ENCODE results near the gene PPT1.

The PPT1 gene

DNA sequence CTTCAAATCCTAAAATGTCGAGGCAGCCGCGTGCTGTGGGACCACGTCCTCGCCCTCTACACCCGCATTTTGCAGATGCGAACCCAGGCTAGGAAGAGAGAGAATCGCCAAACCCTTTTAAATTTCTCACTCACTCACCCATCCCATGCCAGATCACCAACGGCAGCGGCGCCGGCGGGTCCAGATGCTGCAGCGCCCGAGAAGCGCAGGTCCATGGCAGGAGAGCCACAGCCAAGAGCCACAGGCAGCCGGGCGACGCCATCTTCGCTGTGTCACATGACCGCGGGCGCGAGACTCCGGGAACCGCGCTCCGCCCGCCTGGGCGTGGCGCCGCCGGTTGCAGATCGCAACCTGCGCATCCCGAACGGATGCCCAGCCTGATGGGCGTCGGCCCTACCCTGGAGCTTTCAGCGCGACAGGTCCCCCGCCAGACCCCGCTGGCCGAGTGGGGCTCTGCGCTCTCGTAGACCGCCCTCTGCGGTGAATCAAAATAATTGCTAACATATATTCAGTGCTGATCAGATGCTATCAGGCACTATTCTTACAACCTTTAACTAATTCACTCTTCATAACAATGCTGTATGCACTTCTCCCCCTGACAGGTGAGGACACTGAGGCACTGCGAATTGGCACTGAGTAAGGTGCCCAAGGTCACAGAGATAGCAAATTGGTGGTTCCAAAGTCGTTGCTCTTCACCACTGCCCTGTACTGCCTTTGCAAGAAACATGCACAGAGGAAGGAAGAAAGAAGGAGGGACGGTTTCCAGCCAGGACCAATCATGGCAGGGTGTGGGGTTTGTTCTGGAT lies at the start of gene PPT1:
PPT1 (minus strand) TSS at position 276 of the 806 bp plus-strand sequence; CDS start at position 262, 14 bp downstream.
- in situ Hi-C loops (cut with MboI; ENCODE audit: low sequenced_read_pairs) = no loop called here

DNA sequence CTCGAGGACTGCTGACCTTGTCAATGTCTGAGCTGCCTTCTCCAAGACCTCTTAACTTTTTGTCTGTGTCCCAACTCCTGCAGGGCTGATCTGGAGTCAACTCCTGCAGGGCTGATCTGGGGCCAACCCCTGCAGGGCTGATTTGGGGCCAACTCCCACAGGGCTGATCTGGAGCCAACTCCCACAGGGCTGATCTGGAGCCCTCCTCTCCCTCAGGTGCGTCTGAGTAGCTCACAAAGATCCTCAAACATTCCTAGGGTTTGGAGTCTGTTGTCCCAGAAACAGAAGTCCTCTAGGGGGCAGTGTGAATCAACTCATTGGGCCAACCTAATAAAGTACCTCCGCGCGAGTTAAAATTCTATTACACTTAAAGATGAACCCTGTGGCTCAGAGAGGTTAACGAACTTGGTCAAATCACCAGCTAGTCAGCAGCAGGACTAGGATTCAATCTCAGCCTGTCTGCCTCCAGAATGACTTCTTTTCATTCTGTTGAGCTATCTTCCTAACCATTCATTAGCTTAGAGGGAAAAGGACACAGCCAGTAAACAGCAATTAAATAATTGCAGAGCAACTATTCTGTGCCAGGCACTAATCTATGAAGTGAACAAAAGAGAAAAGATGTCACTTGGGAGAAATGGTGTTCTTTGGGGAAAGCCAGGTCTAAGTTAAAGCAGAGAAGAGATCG lies 47.0 kb upstream of the PPT1 start:
- in situ Hi-C loops (cut with MboI; ENCODE audit: low sequenced_read_pairs) = loop anchor here (25.0 kb wide), 1 partner anchor 268 kb away; no protein-coding TSS in a partner anchor

DNA sequence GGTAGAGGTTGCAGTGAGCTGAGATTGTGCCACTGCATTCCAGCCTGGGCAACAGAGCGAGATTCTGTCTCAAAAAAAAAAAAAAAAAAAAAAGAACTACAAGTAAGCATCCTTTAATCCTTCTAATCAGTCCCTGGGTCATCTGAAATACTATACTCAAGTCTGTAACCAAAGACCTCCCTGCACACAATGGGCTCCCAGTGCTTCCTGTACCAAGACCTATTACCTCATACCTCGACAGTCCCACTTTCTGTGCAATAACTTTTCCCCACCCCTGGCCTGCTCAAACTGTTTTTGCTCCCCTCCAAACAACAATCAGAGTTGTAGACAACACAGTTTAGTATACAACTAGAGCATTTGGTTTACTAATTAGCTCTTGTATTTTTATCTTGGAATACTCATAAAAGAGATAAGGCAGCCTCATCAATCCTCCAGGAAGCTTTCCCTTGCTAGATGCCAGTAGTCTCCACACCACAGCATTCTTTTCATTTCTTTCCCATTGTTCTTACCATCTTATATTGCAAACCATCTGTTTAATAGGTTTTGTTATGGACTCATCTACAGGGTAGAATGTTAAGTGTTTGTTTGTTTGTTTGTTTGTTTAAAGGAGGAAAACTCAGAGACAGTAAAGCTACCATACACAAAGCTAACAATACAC lies 45.0 kb upstream of the PPT1 start:
- in situ Hi-C loops (cut with MboI; ENCODE audit: low sequenced_read_pairs) = loop anchor here (25.0 kb wide), 1 partner anchor 270 kb away; no protein-coding TSS in a partner anchor

DNA sequence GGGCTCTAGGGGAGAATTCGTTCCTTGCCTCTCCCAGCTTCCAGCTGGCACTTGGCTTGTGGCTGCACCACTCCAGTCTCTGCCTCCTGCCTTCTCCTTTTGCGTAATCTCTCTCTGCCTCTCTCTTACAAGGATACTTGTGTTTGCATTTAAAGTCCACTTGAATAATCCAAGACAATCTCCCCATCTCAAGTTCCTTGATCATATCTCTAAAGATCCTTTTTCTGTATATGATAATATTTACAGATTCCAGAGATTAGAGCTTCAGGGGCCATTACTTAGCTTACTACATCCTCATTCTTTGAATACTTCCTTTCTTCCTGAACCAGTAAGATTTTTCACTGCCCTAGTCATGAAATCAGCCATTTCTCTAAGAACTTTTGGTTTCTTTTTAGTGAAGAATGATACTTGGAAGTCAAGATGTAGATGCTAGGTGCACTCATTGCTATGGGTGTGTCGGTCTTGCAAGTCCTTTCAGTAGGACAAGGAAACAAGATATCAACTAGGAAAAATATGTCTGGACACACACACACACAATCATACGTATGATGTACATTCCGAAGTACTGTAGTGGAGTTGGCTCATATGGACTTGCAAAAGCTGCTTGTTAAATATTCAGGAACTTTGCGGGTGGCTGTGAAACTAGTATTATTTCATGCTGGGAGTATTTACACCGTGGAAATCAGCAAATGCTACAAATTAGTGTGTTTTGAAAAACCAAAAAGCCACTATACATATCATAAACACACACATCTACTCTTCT lies 43.3 kb upstream of the PPT1 start:
- in situ Hi-C loops (cut with MboI; ENCODE audit: low sequenced_read_pairs) = loop anchor here (25.0 kb wide), 1 partner anchor 272 kb away; no protein-coding TSS in a partner anchor

DNA sequence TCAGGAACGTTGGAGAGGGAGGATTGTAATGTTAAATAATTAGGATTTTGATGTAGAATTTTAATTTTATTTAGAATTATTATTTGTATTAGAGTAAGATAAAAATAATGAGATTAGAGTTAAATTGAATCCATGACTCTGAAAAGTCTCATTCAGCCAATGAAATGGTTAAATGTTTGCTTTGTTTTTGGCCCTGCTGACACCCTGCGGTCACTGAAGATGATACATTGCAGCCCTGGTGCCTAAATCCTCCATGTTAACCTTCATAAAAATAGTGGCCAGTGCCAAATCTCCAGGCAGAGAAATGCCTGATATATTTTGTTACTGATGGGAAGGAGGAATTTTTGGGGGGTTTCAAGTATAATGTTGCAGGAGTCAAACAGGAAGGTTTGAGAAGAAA lies 36.8 kb upstream of the PPT1 start:
- in situ Hi-C loops (cut with MboI; ENCODE audit: low sequenced_read_pairs) = loop anchor here (25.0 kb wide), 1 partner anchor 278 kb away; no protein-coding TSS in a partner anchor

DNA sequence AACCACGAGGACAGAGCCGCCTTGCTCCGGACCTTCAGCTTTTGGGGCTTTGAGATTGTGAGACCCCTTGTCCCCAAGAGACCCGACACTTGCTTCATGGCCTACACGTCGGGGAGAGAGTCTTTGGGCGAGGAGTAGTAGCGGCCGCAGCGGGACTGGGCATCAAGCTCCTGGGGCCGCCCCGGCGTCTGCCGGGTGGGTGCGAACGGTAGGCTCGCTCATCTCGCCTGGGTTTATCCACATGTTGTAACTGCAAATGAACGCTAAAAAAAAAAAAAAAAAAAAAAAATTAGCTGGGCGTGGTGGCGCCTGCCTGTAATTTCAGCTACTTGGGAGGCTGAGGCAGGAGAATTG lies 36.2 kb upstream of the PPT1 start:
- in situ Hi-C loops (cut with MboI; ENCODE audit: low sequenced_read_pairs) = loop anchor here (25.0 kb wide), 1 partner anchor 279 kb away; no protein-coding TSS in a partner anchor

DNA sequence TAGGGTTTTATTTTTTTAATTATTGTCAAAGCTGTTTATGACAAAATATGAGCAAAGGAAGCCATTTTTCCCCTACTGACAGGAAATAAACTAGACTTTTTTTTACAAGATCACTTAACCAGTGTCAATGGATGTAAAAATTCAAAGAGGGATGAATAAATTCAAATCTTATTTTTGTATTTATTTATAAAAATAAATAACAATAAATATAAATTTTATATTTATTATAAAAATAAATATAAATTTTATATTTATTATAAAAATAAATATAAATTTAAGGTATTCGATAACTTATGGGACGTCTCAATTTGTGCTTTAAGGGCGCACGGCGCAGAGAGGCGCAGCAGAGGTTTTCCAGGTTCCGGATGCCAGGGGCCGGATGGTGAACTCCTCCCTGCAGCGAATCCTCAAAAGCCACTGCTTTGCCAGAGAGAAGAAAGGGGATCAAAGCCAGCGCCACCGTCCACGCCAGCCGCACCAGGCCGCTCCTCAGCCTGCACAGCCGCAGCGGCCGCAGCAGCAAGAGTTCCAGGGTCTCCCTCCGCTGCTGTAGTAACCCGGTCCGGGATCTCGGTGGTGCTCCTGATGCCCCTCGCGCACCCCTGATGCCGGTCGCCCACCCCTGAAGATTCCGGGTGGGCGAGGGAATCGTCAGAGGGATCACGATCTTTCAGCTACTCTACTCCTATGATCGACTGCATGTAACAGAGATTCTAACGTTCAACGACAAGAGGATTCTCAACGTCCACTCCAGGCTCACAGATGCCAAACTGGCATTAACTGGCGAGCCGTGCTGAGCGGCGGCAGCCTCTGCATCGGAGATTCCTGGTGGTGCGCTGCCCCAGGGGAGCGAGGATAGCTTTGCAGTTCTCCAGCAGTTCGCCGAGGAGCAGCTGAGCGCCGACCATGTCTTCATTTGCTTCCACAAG lies 35.6 kb upstream of the PPT1 start:
- in situ Hi-C loops (cut with MboI; ENCODE audit: low sequenced_read_pairs) = loop anchor here (25.0 kb wide), 1 partner anchor 280 kb away; no protein-coding TSS in a partner anchor

DNA sequence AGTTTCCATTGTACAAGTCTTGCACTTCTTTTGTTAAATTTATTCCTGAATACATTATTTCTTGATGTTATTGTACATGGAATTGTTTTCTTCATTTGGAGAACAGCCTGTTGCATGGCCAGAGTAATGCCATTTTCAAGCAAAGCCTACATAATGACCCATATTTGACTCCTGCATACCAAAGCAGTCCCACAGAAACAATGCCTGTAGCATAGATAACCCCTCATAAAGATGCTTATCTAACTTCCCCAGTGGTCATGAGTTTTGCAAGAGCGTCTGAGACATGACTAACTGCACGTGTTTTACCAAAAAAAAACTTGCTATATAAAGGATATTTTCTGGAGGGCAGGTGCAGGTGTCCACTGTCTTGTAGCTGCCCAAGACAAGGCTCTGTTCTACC lies 33.8 kb upstream of the PPT1 start:
- in situ Hi-C loops (cut with MboI; ENCODE audit: low sequenced_read_pairs) = loop anchor here (25.0 kb wide), 1 partner anchor 281 kb away; no protein-coding TSS in a partner anchor

DNA sequence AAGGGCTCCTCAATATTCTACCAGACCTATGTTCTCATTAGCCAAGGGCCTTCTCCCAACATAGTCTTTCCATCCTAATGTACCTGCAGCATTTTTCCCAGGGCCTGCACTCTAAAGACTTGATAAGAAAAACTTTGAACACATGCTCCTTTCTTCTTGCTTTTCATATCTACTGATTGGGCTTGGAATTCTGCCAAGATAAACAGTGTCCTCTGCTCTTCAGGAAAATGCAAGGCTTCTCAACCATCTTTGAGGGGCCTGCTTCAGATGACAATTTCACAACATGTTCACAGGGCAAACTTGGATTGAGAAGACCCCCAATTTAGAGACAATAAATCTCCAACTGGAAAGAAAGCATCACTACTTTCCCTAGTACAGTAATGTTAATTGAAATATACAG lies 25.8 kb upstream of the PPT1 start:
- in situ Hi-C loops (cut with MboI; ENCODE audit: low sequenced_read_pairs) = no loop called here

DNA sequence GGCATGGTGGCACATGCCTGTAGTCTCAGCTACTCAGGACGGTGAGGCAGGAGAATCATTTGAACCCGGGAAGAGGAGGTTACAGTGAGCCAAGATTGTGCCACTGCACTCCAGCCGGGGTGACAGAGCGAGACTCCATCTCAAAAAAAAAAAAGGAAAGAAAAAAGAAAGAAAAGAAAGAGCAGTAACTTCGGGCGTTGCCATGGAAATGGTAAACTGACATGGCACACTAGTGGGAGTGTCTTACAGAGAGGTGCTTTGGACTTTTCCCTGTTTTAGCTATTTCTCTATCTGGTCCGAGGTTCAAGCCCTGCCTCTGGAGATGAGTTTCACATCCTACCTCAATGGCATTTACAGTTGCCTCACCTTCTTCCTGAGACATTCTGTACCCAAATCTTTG lies 23.1 kb upstream of the PPT1 start:
- in situ Hi-C loops (cut with MboI; ENCODE audit: low sequenced_read_pairs) = no loop called here

DNA sequence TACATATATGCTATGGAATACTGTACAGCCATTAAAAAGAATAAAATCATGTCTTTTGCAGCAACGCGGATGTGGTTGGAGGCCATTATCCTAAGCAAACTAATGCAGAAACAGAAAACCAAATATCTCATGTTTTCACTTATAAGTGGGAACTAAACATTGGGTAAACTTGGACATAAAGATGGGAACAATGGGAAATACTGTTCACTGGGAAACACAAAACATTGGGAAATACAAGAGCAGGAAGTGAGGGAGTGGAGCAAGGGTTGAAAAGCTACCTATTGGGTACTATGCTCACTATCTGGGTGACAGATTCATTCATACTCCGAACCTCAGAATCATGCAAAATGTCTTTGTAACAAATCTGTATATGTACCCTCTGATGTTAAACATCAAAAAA lies 17.3 kb upstream of the PPT1 start:
- in situ Hi-C loops (cut with MboI; ENCODE audit: low sequenced_read_pairs) = no loop called here

DNA sequence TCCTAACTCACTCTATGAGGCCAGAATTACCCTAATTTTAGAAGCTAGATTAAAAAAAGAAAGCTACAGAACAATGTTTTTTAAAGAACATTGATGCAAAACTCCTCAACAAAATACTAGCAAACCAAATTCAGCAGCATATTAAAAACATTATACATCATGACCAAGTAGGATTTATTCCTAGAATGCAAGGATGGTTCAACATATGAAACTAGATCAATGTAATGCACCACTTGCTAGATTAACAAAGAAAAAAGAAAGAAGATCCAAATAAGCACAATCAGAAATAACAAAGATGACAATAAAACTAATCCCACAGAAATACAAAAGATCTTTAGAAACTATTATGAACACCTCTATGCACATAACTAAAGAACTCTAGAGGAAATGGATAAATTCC lies 13.3 kb upstream of the PPT1 start:
- in situ Hi-C loops (cut with MboI; ENCODE audit: low sequenced_read_pairs) = no loop called here

DNA sequence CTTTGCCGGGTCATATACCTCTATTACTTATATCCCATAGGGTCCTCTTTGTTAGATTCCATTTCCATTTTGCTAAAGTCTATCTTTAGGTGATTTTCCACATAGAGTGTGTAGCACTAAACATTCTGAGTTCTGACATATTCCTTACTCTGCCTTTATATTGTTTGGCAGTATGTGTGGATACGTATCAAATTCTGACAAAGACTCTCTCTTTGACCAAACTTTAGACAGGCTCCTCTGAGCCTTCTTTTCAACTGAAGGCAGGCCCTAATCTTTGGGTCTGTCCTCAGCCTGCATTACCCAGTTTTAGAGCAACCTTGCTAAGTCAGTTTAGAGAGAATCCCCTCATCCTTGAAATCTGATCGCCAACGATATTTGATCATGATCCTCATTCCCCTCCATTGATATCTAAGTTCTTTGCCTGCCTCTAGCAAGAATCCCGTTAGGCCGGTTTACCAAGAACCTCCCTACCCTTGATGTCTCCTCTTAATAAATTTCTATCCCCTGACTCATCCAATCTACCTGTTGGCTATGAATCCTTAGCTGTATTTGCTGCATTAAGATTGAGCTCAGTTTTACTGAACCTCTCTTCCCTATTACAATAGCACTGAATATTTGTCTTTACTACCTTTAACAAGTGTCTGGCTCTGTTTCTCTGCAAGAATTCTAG lies 10.4 kb upstream of the PPT1 start:
- in situ Hi-C loops (cut with MboI; ENCODE audit: low sequenced_read_pairs) = no loop called here

DNA sequence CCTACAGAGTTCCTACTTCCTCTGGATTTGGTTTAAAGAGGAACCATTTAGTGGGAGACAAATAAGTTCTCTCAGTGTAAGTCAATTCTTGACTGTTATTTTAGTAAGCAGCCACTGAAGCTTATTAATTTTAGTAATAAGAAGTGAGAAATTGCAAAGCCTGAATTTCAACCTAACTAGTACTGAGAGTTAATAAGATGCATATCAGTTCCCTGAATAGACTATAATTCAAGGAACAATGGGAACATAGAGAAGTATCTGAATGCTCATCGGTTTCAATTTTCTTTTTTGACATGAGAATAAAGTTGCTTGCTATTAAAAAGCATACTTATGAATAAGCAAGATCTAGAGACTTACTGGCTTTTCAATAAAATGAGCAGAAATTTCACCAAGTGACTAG lies 8.0 kb upstream of the PPT1 start:
- in situ Hi-C loops (cut with MboI; ENCODE audit: low sequenced_read_pairs) = no loop called here

DNA sequence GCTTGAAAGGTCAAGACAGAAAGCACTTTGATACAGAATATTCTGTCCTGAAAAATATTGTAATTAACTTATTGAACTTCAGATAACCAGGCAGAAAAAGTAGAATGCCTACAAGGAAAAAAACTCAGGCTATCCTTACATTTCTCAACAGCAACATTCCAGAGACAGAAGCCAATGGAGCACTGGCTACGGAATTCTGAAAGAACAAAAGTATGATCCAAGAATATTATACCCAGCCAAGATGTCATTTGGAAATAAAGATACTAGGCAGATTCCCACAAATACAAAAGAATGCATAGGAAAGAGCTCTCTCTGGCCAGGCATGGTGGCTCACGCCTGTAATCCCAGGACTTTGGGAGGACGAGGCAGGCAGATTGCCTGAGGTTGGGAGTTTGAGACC lies 5.8 kb upstream of the PPT1 start:
- in situ Hi-C loops (cut with MboI; ENCODE audit: low sequenced_read_pairs) = no loop called here

DNA sequence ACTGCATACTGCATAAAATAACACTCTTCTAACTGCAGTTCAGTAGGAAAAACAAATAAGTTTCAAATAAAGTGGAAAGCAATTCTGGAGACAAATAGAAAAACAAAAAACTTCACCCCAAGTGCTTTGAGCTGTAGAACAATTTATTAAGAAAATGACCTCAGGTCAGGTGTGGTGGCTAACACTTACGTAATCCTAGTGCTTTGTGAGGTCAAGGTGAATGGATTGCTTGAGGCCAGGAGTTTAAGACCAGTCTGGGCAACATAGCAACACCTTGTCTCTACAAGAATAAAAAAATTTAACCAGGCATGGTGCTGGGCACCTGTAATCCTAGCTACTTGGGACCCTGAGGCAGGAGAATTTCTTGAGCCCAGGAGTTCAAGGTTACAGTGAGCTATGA lies 5.0 kb upstream of the PPT1 start:
- in situ Hi-C loops (cut with MboI; ENCODE audit: low sequenced_read_pairs) = no loop called here

DNA sequence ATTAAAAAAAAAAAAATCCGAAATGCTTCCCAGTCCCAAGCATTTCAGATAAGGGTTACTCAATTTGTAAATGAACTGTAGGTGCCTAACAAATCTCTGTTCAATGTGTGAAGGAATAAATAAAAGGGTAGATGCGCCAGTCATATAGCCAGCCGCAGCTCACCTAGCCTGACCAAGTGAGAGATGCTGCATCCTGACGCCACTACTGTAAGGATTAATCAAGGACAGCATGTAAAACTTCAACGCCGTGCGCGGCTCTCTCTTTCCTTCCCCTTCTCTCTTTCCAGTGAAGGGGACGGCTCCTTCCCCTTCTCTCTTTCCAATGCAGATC lies 441 bp downstream of the PPT1 start:
- in situ Hi-C loops (cut with MboI; ENCODE audit: low sequenced_read_pairs) = no loop called here

DNA sequence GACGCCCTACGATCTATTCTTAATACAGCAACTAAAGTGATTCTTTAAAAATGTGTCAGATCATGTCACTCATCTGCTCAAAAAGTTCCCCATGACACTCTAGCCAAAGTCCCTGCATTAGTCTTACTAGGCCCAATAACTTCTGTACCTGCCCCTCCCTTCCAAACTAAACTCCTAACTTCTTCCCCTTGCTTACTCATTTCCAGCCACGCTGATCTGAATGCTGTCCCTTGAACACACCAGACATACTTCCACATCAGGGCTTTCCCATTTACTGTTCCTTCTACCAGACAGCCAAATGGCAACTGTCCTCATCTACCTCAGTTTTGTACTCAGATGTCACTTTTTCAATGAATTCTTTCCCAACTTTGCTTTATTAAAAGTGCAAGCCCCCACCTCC lies 1.2 kb downstream of the PPT1 start:
- in situ Hi-C loops (cut with MboI; ENCODE audit: low sequenced_read_pairs) = no loop called here

DNA sequence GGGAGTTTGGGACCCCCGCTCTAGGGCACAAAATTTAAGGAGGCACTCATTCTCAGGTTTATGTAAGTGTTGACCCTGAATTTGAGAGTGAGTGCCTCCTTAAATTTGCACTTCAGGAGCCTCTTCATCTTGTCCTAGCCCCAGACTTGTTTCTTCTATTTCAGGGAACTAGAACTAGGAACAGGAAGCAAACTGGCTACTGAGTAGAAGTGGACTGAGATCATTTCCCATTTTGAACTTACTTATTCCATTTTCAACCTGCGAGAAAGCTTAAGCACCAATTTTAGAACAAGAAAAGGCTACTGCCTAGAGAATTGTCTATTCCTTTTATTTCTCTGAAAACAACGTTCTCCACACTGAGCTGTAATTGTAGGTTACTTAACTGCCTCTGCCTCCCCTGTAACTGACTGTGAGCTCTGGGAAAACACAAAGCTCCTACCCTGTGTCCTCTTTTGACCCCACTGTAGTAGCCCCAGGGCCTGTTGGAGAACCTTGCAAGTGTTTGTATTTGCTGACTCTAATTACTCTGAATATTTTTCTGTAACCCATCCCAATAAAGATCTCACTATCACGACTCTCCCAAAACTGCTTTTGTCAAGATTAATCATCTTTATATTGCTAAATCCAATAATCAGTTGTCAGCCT lies 2.5 kb downstream of the PPT1 start:
- in situ Hi-C loops (cut with MboI; ENCODE audit: low sequenced_read_pairs) = no loop called here
